Right atrium auricular region (tissue), 2 donors: ENCODE measurements around the gene RDH5. TPM values are rescaled to one million over a fixed set of nuclear protein-coding genes. Genes with fewer than 3 reads are reported as not detected.
A peak's percentile ranks its signal among the peaks of the same experiment; 100 is the strongest.

Experiments
- DNase-seq: peaks from one replicate; pipeline ENCODE4 v3.0.0-alpha.2; 2019; ENCODE audit warnings: low spot score
- H3K27ac ChIP-seq, 2 donors: fragments of 200-600 bp; sonication (generic); 1 replicate in 1 of 2; 2 replicates in 1 of 2; pipeline ENCODE4 v1.5.1; 2016 to 2019
- H3K27me3 ChIP-seq, 2 donors: fragments of 200-600 bp; sonication (generic); one replicate each; pipeline versions ENCODE4 v1.5.1 to v1.6.0; 2017 to 2019
- H3K36me3 ChIP-seq: fragments of 200-600 bp; sonication (generic); one replicate; pipeline ENCODE4 v1.5.1; 2016
- H3K4me1 ChIP-seq, 2 donors: fragments of 200-600 bp; sonication (generic); one replicate each; pipeline versions ENCODE4 v1.5.1 to v1.6.0; 2017 to 2019
- H3K4me3 ChIP-seq, 2 donors: fragments of 200-600 bp; sonication (generic); 1 replicate in 1 of 2; 2 replicates in 1 of 2; pipeline ENCODE4 v1.5.1; 2017 to 2019; ENCODE audit warnings: mild to moderate bottlenecking in 1 of 2, moderate library complexity in 1 of 2
- H3K9me3 ChIP-seq, 2 donors: fragments of 200-600 bp; sonication (generic); one replicate each; pipeline ENCODE4 v1.5.1; 2019
- total RNA-seq, 2 donors: library from RNA; depleted of rRNA; stranded (reverse); fragments of >200 nt; gene quantifications; one replicate each; pipeline ENCODE4 v1.1.0, GENCODE V29; 2016
- TF ChIP-seq, protein P1 (sequence below), 2 donors: fragments of 200-600 bp; sonication (generic); IDR thresholded peaks; one replicate each; pipeline ENCODE4 v1.5.1; 2019; ENCODE audit warnings: antibody characterized with exemption in 2 of 2

RDH5 gene
- total RNA-seq, 2 donors from 2014 or later: 13.0 to 22.4 TPM

DNA sequence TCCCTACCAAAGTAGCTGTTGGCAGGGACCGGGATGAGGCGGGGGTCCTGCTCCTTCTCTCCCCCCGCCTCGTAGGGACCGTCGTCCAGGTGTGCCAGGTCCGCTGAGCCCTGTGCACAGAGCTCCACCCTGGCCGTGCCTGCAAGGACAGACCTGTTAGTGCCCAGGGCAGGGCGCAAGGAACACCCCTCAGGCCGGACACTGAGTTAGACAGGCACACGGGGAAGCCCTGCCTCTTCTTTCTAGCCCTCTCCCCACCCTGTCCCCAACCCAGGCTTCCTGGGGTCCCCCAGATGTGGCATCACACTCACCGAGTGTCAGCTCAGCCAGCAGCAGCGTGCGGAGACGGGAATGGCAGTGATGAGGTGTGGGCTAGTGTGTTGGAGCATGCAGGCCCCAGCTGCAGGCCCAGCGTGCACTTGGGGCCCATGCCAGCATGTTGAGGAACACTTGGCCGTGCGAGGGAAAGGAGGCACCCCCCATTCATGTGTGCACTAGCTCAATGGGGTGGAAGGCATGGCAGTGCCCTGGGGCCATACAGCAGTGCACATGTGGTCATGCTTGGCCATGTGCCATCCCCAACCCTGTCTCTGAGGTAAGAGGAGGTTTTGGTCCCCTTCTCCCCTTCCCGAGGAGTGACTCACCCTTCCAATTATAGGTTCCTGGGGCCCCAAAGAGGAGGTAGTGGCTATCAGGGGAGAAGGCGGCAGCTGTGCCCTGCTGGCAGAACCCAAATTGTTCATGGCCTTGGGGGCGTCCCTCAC is 19.8 kb upstream of the RDH5 start:
- no peaks in the 10 kb centered on the region for H3K9me3 ChIP-seq
- TF ChIP-seq, protein P1, sequence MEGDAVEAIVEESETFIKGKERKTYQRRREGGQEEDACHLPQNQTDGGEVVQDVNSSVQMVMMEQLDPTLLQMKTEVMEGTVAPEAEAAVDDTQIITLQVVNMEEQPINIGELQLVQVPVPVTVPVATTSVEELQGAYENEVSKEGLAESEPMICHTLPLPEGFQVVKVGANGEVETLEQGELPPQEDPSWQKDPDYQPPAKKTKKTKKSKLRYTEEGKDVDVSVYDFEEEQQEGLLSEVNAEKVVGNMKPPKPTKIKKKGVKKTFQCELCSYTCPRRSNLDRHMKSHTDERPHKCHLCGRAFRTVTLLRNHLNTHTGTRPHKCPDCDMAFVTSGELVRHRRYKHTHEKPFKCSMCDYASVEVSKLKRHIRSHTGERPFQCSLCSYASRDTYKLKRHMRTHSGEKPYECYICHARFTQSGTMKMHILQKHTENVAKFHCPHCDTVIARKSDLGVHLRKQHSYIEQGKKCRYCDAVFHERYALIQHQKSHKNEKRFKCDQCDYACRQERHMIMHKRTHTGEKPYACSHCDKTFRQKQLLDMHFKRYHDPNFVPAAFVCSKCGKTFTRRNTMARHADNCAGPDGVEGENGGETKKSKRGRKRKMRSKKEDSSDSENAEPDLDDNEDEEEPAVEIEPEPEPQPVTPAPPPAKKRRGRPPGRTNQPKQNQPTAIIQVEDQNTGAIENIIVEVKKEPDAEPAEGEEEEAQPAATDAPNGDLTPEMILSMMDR (IDR thresholded peaks at IDR 0.05): no peak
- no peaks in the 10 kb centered on the region for H3K27me3 ChIP-seq
- peak overlapping the region; percentile 10 to 63 for H3K27ac ChIP-seq
- no peak overlapping the region for H3K4me3 ChIP-seq
- peaks cover 64% of the 10 kb centered on the region for H3K36me3 ChIP-seq
- DNase-seq: no peak
- peaks cover 0 to 42% of the 10 kb centered on the region in 2 donors for H3K4me1 ChIP-seq

GRCh38 chr12:55702861-55703260 is 17.3 kb upstream of the RDH5 start:
- H3K4me3 ChIP-seq: peak overlapping the region in 1 of 2 donors; percentile 75
- no peak for DNase-seq
- H3K4me1 ChIP-seq: peaks cover 0 to 57% of the 10 kb centered on the region in 2 donors

DNA sequence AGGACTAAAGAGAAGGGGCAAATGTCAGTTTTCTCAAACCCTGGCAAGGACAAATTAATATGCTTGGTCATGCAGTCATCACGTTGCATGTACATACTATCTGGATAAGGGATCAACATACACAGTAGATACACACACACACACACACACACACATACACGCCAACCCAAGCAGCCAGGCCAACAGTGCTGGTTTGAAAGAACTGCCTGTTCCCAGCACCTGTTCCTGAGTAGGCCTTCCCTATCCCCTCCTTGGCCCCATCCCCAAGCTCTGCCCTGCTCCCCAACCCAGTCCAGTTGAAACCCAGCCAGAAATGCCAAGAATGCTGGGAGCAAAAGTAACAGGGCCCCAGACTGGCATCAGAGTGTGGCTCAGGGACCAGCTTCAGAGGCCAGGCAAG is 16.9 kb upstream of the RDH5 start:
- Histone ChIP-seq H3K9me3 (no peaks in the 10 kb centered on the region), H3K27ac (peak overlapping the region; percentile 86 to 91), H3K4me1 (peaks cover 0 to 62% of the 10 kb centered on the region in 2 donors), H3K4me3 (peak overlapping the region; percentile 75 to 81), H3K36me3 (peaks cover 35% of the 10 kb centered on the region), H3K27me3 (no peaks in the 10 kb centered on the region)
- TF ChIP-seq, protein P1 (IDR thresholded peaks at IDR 0.05): no peak
- no peak for DNase-seq

More at GRCh38 chr12:55702861-55703260, 17.3 kb upstream of the RDH5 start:
- Histone ChIP-seq H3K27me3 (no peaks in the 10 kb centered on the region), H3K27ac (peak overlapping the region; percentile 86 to 91), H3K9me3 (no peaks in the 10 kb centered on the region), H3K36me3 (peaks cover 40% of the 10 kb centered on the region)
- TF ChIP-seq, protein P1 (IDR thresholded peaks at IDR 0.05): no peak

GRCh38 chr12:55703901-55704761 is 16.1 kb upstream of the RDH5 start:
- H3K4me1 ChIP-seq: peaks cover 0 to 70% of the 10 kb centered on the region in 2 donors
- H3K27me3 ChIP-seq: no peaks in the 10 kb centered on the region

More at GRCh38 chr12:55703901-55704761, 16.1 kb upstream of the RDH5 start:
- Histone ChIP-seq H3K4me3 (peak overlapping the region; percentile 75 to 81), H3K36me3 (peaks cover 27% of the 10 kb centered on the region), H3K9me3 (no peaks in the 10 kb centered on the region), H3K27ac (peak overlapping the region; percentile 86 to 91)
- no peak for DNase-seq
- TF ChIP-seq, protein P1 (IDR thresholded peaks at IDR 0.05): no peak
